Ascending aorta (tissue), 2 donors: ENCODE measurements around the gene TGOLN2. TPM values are rescaled to one million over a fixed set of nuclear protein-coding genes. Genes with fewer than 3 reads are reported as not detected.

Experiments
- DNase-seq, 2 donors: peaks; one replicate each; pipeline ENCODE4 v3.0.0-alpha.2; 2019; ENCODE audit warnings: low spot score in 2 of 2
- H3K27ac ChIP-seq, 2 donors: fragments of 200-600 bp; sonication (generic); one replicate each; pipeline ENCODE4 v1.5.1; 2016 to 2017; ENCODE audit warnings: mild to moderate bottlenecking in 1 of 2
- H3K27me3 ChIP-seq: fragments of 200-600 bp; sonication (generic); one replicate; pipeline ENCODE4 v1.5.1; 2017
- H3K36me3 ChIP-seq, 2 donors: fragments of 200-600 bp; sonication (generic); one replicate each; pipeline ENCODE4 v1.5.1; 2016
- H3K4me1 ChIP-seq, 2 donors: fragments of 200-600 bp; sonication (generic); one replicate each; pipeline ENCODE4 v1.5.1; 2016 to 2017; ENCODE audit warnings: mild to moderate bottlenecking in 1 of 2
- H3K4me3 ChIP-seq, 2 donors: fragments of 200-600 bp; sonication (generic); one replicate each; pipeline ENCODE4 v1.5.1; 2016 to 2017; ENCODE audit warnings: mild to moderate bottlenecking in 1 of 2
- H3K9me3 ChIP-seq, 2 donors: fragments of 200-600 bp; sonication (generic); one replicate each; pipeline ENCODE4 v1.5.1; 2016
- intact Hi-C: fragments of 100-400 bp; cut with DNase I; formaldehyde crosslinking; loops from one replicate; pipeline ENCODE4 v1.15.1; 2023
- total RNA-seq: library from RNA; depleted of rRNA; stranded (reverse); fragments of >200 nt; gene quantifications from one replicate; pipeline ENCODE4 v1.1.0, GENCODE V29; 2016
- TF ChIP-seq, protein P1 (sequence below), 3 experiments: fragments of 200-600 bp in 2 of 3; fragments of 450-650 bp in 1 of 3; sonication (generic) in 2 of 3; IDR thresholded peaks; one replicate each; pipeline ENCODE4 v1.5.1; 2016 to 2019; ENCODE audit warnings: antibody characterized with exemption in 3 of 3, mild to moderate bottlenecking in 1 of 3, moderate library complexity in 1 of 3

TGOLN2 gene
- total RNA-seq, 1 donor from 2014 or later: 111 TPM

DNA sequence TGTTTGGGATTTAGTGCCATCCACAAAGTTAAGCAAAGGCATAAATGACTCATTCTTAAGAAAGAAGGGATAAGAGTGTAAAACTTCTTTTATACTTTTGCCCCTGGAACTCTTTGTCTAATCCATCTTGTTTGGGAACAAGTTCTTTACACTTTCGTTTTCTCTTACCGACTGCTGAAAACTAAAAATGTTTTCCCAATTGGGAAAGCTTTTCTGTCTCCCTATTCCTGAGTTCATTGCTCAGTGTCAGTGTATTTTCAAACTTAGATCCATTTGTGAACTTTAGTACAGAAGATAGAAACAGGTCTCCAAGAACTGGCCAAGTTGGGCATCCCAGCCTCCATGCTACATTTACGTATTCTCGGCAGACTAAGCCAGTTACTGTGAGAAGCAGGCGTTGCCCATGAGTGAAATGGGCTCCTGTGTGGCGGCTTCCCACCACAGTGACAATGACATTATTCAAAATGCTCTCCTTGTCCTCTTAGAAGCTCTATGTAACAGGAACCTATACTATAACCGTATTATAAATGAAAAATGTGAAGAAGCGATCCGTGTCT is 51.7 kb downstream of the TGOLN2 start:
- H3K4me1 ChIP-seq: peaks cover 3 to 30% of the 10 kb centered on the region in 2 donors
- H3K36me3 ChIP-seq: no peaks in the 10 kb centered on the region
- intact Hi-C loops: no loop called here
- H3K9me3 ChIP-seq: no peaks in the 10 kb centered on the region
- peak overlapping the region; percentile 78 to 81 for H3K27ac ChIP-seq
- TF ChIP-seq, protein P1, sequence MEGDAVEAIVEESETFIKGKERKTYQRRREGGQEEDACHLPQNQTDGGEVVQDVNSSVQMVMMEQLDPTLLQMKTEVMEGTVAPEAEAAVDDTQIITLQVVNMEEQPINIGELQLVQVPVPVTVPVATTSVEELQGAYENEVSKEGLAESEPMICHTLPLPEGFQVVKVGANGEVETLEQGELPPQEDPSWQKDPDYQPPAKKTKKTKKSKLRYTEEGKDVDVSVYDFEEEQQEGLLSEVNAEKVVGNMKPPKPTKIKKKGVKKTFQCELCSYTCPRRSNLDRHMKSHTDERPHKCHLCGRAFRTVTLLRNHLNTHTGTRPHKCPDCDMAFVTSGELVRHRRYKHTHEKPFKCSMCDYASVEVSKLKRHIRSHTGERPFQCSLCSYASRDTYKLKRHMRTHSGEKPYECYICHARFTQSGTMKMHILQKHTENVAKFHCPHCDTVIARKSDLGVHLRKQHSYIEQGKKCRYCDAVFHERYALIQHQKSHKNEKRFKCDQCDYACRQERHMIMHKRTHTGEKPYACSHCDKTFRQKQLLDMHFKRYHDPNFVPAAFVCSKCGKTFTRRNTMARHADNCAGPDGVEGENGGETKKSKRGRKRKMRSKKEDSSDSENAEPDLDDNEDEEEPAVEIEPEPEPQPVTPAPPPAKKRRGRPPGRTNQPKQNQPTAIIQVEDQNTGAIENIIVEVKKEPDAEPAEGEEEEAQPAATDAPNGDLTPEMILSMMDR (IDR thresholded peaks at IDR 0.05): no peak
- no peak for DNase-seq
- H3K27me3 ChIP-seq: no peaks in the 10 kb centered on the region
- H3K4me3 ChIP-seq: peak overlapping the region; percentile 4 to 59

DNA sequence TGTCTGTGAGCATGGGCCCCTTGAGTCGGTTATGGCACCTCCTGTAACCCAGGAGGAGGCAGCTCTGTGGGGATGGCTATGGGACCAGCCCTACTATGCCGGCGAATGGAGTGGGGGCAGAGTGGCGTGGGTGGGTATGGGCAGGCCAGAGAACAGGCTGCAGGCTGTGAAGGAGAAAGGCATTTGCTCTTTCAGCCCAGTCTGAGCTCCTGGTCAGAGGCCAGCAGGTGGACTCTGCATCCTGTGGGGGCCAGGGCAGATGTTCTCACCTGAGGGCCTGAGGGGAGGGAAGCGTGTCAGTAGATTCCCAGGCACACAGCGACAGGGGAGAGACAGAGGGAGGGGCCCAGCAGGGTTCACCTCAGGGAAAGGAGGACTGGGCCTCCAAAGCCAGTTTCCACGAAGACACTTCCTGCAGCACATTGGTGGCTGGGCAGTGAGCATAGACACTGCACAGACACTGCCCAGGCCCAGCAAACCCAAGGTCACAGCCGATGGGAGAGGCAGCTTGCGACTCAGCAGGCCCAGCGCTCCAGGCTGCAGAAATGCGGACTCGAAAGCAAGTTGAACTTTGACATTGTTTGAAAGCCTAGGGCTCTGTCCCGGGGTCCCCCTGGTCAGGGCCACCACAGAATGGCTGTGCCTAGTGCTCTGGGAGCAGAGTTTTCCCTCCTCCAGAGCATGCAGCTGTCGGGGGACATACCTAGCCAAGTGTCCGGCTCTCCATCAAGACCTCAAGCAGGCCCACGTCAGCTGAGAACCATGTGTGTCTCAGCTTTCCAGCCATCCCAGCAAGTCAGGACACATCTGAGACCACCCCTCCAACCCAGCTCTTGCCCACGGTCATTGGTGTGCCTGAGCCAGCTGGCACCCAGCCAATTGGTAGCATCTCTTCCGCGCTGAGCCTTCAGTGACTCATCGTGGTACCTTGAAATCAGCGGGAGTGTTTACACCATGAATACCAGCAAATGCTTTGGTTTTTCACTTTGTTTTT is 53.8 kb downstream of the TGOLN2 start:
- H3K4me1 ChIP-seq: peaks cover 3 to 35% of the 10 kb centered on the region in 2 donors
- TF ChIP-seq, protein P1 (IDR thresholded peaks at IDR 0.05): no peak
- no peaks in the 10 kb centered on the region for H3K36me3 ChIP-seq
- no peaks in the 10 kb centered on the region for H3K9me3 ChIP-seq
- no peak for DNase-seq
- no peaks in the 10 kb centered on the region for H3K27me3 ChIP-seq
- no peak overlapping the region for H3K4me3 ChIP-seq
- peak overlapping the region in 1 of 2 donors; percentile 54 for H3K27ac ChIP-seq
- intact Hi-C loops: no loop called here

DNA sequence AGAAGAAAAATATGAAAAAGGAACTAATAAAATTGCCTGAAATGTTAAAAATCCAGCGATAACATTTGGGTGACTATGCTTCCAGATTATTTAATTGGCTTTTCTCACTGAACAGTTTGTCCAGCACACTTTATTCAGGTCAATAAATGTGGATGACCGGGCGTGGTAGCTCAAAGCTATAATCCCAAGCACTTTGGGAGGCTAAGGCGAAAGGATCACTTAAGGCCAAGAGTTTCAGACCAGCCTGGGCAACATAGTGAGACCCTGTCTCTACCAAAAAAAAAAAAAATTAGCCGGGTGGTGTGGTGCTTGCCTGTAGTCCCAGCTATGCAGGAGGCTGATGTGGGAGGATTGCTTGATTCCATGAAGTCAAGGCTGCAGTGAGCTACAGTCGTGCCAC is 55.4 kb downstream of the TGOLN2 start:
- H3K27ac ChIP-seq: no peak overlapping the region

DNA sequence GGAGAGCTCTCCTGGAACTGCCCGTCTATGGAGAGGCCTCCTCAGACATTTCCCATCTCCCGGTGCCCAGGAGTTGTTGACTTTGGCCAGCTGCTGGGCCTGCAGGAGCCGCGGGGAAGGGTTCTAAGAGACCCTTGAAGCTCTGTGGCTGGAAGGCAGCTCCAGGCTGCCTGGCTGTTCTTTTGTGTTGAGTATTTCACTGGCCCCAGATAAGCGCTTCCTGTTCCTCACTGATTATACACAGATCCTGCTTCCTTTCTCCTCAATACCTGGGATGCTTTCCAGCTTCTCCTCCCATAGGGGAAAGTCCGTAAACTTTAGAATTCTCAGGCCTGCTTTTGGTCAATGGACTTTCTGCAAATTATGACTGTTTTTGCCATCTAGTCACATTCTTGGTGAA is 57.8 kb downstream of the TGOLN2 start:
- Histone ChIP-seq H3K36me3 (no peaks in the 10 kb centered on the region), H3K4me3 (no peak overlapping the region), H3K9me3 (no peaks in the 10 kb centered on the region), H3K27me3 (no peaks in the 10 kb centered on the region), H3K4me1 (peaks cover 0 to 14% of the 10 kb centered on the region in 2 donors), H3K27ac (peak overlapping the region; percentile 36 to 37)
- TF ChIP-seq, protein P1 (IDR thresholded peaks at IDR 0.05): no peak
- no peak for DNase-seq
- intact Hi-C loops: no loop called here

More for the DNA sequence above, 55.4 kb downstream of the TGOLN2 start:
- DNase-seq: no peak
- Histone ChIP-seq H3K9me3 (no peaks in the 10 kb centered on the region), H3K27me3 (no peaks in the 10 kb centered on the region), H3K36me3 (no peaks in the 10 kb centered on the region), H3K4me3 (no peak overlapping the region), H3K4me1 (peaks cover 3 to 20% of the 10 kb centered on the region in 2 donors)
- intact Hi-C loops: no loop called here
- TF ChIP-seq, protein P1 (IDR thresholded peaks at IDR 0.05): no peak

Other genes starting within 250 kb of the TGOLN2 start
- 10.3 TPM for gene TCF7L1, start 194.6 kb downstream of the TGOLN2 start, total RNA-seq
- gene RETSAT, start 26.5 kb upstream of the TGOLN2 start, total RNA-seq: 20.6 TPM
- gene ELMOD3, start 26.8 kb upstream of the TGOLN2 start, total RNA-seq: 7.1 TPM
- 179 TPM for gene CAPG, start 82.4 kb upstream of the TGOLN2 start, total RNA-seq
- not detected for gene SH2D6, start 90.7 kb upstream of the TGOLN2 start, total RNA-seq
- 91.7 TPM for gene MAT2A, start 211.2 kb upstream of the TGOLN2 start, total RNA-seq
- 31.9 TPM for gene GGCX, start 233.5 kb upstream of the TGOLN2 start, total RNA-seq
- 10.0 TPM for gene VAMP8, start 249.6 kb upstream of the TGOLN2 start, total RNA-seq